ENCODE data around the gene IMPDH2.
A peak's percentile ranks its signal among the peaks of the same experiment; 100 is the strongest.

Gene IMPDH2

GRCh38 chr3:48979451-48979850, 49.7 kb downstream of the IMPDH2 start:
- no peak overlapping the region for H3K4ac ChIP-seq (ENCODE audit: low read depth, low read length)
- H3K4me1 ChIP-seq (ENCODE audit: control insufficient read depth, low read depth, low read length), result no peaks in the 10 kb centered on the region
- no peak for DNase-seq
- H3K23ac ChIP-seq (ENCODE audit: low read length), result no peak overlapping the region
- H3K56ac ChIP-seq (ENCODE audit: low read length), result no peak overlapping the region
- no CpG with 5 or more reads among the region's 3 CpGs for WGBS (ENCODE audit: extremely low coverage, insufficient coverage, low lambda C conversion rate)
- no peak overlapping the region for H3K4me3 ChIP-seq (ENCODE audit: low read length)
- H3K79me2 ChIP-seq (ENCODE audit: control insufficient read depth, insufficient read depth, low read length), result no peaks in the 10 kb centered on the region
- no peak overlapping the region for H2BK5ac ChIP-seq (ENCODE audit: low read length)
- H3K27me3 ChIP-seq (ENCODE audit: insufficient read depth, low read length, poor library complexity), result no peaks in the 10 kb centered on the region
- H3K36me3 ChIP-seq (ENCODE audit: control insufficient read depth, insufficient read depth, low read length), result peaks cover 19% of the 10 kb centered on the region
- no peak overlapping the region for H4K5ac ChIP-seq (ENCODE audit: low read length)
- no peak overlapping the region for H3K27ac ChIP-seq (ENCODE audit: low read depth, low read length)
- no peak overlapping the region for H3K9ac ChIP-seq (ENCODE audit: low read length)
- H3K4me2 ChIP-seq (ENCODE audit: low read length), result no peak overlapping the region
- no peak overlapping the region for H2BK15ac ChIP-seq (replicated peaks; ENCODE audit: low read depth)
- no peak overlapping the region for H2AK5ac ChIP-seq (ENCODE audit: low read length)
- no peaks in the 10 kb centered on the region for H3K79me1 ChIP-seq (ENCODE audit: low read length)
- no peak overlapping the region for H4K8ac ChIP-seq (ENCODE audit: low read depth, low read length)
- no peak overlapping the region for H3K18ac ChIP-seq (ENCODE audit: low read length)
- no peak overlapping the region for H2BK120ac ChIP-seq (ENCODE audit: low read depth, low read length)

Small RNA genes within 50 kb of the gene (small RNA-seq; reads per million reads assigned to genes)
- 61,782 reads per million, percentile 100 among the genes with 10 or more reads in this experiment for gene MIR191 (ENCODE audit: insufficient read depth)
- 2,393 reads per million, percentile 99 among the genes with 10 or more reads in this experiment for gene MIR425 (ENCODE audit: insufficient read depth)

Measured in mesendoderm (in vitro differentiated cells).